Endodermal cell (in vitro differentiated cells): ENCODE data around the gene FCAMR. TPM values are rescaled to one million over a fixed set of nuclear protein-coding genes. Genes with fewer than 3 reads are reported as not detected.

ENCODE experiments used
- DNase-seq: peaks from one replicate; pipeline ENCODE4 v3.0.0-alpha.2; 2017
- H3K27ac ChIP-seq: 2 replicates; pipeline ENCODE4 v1.5.1; 2013; ENCODE audit warnings: mild to moderate bottlenecking, low read depth, low read length, moderate library complexity
- H3K27me3 ChIP-seq: 2 replicates; pipeline ENCODE4 v1.6.1; 2013; ENCODE audit warnings: mild to moderate bottlenecking, low read length, moderate library complexity; ENCODE audit not compliant: insufficient read depth, control insufficient read depth, poor library complexity, severe bottlenecking
- H3K36me3 ChIP-seq: 2 replicates; pipeline ENCODE4 v1.7.0; 2013; ENCODE audit warnings: mild to moderate bottlenecking, low read length, moderate library complexity; ENCODE audit not compliant: control insufficient read depth, insufficient read depth
- H3K4me1 ChIP-seq: one replicate; pipeline ENCODE4 v1.7.0; 2013; ENCODE audit warnings: low read length; ENCODE audit not compliant: control insufficient read depth, insufficient read depth
- H3K4me3 ChIP-seq: 2 replicates; pipeline ENCODE4 v1.5.1; 2013; ENCODE audit warnings: mild to moderate bottlenecking, low read length, moderate library complexity
- H3K9ac ChIP-seq: 2 replicates; pipeline ENCODE4 v1.6.1; 2013; ENCODE audit warnings: mild to moderate bottlenecking, low read length, moderate library complexity; ENCODE audit not compliant: poor library complexity, severe bottlenecking; ENCODE audit errors: extremely low read depth
- H3K9me3 ChIP-seq: 2 replicates; pipeline ENCODE4 v1.6.1; 2013; ENCODE audit warnings: mild to moderate bottlenecking, low read length, moderate library complexity; ENCODE audit not compliant: control insufficient read depth
- H3K27ac Mint-ChIP-seq: 2 replicates; pipeline ENCODE4 v1.8.0; 2020; ENCODE audit warnings: mixed read lengths
- H3K27me3 Mint-ChIP-seq: 2 replicates; pipeline ENCODE4 v1.8.0; 2021; ENCODE audit warnings: mild to moderate bottlenecking, mixed read lengths; ENCODE audit not compliant: insufficient read depth
- H3K36me3 Mint-ChIP-seq: 2 replicates; pipeline ENCODE4 v1.8.0; 2020; ENCODE audit warnings: low read depth, mixed read lengths
- H3K4me1 Mint-ChIP-seq: 2 replicates; pipeline ENCODE4 v1.8.0; 2020; ENCODE audit warnings: mixed read lengths
- H3K4me3 Mint-ChIP-seq: 2 replicates; pipeline ENCODE4 v1.8.0; 2020; ENCODE audit warnings: mild to moderate bottlenecking, moderate library complexity, mixed read lengths
- H3K9me3 Mint-ChIP-seq: 2 replicates; pipeline ENCODE4 v1.8.0; 2020; ENCODE audit warnings: mild to moderate bottlenecking, mixed read lengths
- CTCF ChIP-seq: fragments of 200-600 bp; sonication (generic); conservative IDR thresholded peaks from 2 replicates; pipeline ENCODE4 v1.5.0; 2021; ENCODE audit warnings: antibody characterized with exemption, mild to moderate bottlenecking
- WGBS, 2 experiments: methylation state at CpG; one replicate each; pipeline versions ENCODE4 v1.1.5 to v1.1.7; 2013; ENCODE audit warnings: missing lambda C conversion rate in 2 of 2, mixed read lengths in 1 of 2; ENCODE audit not compliant: insufficient coverage in 1 of 2, insufficient read length in 1 of 2; 5-methylcytosine and 5-hydroxymethylcytosine counted together
- total RNA-seq, 2 donors: library from RNA; stranded (reverse); fragmentation: NEBNext Ultra II Directional in 1 of 2; extraction: Animal tissue kit (Norgen Biotek cat#: 25700) in 1 of 2; gene quantifications; 2 replicates in 1 of 2; 3 replicates in 1 of 2; pipeline ENCODE4 v1.2.1, GENCODE V29; 2021

Gene FCAMR
- total RNA-seq, 2 donors from 2014 or later = not detected

GRCh38 chr1:206960676-206961386 lies 9.4 kb downstream of the FCAMR start:
- WGBS, 2 experiments = 92 to 97% methylated on average over 5 to 6 of the region's 6 CpGs
- H3K9me3 ChIP-seq = no peaks in the 10 kb centered on the region
- H3K27me3 ChIP-seq = no peaks in the 10 kb centered on the region
- no peak overlapping the region for H3K27ac Mint-ChIP-seq
- H3K36me3 ChIP-seq = no peaks in the 10 kb centered on the region
- no peak for DNase-seq
- H3K4me1 Mint-ChIP-seq = peaks cover 1% of the 10 kb centered on the region
- no peak overlapping the region for H3K27ac ChIP-seq
- no peaks in the 10 kb centered on the region for H3K36me3 Mint-ChIP-seq
- no peaks in the 10 kb centered on the region for H3K4me1 ChIP-seq
- H3K27me3 Mint-ChIP-seq = peaks cover 3% of the 10 kb centered on the region
- no peak overlapping the region for H3K9ac ChIP-seq
- TF ChIP-seq CTCF = peak; percentile 25
- H3K4me3 ChIP-seq = no peak overlapping the region
- H3K4me3 Mint-ChIP-seq = no peak overlapping the region
- H3K9me3 Mint-ChIP-seq = no peaks in the 10 kb centered on the region

- H3K27ac Mint-ChIP-seq = no peak overlapping the region
- Histone ChIP-seq H3K9me3 (no peaks in the 10 kb centered on the region), H3K4me3 (no peak overlapping the region), H3K36me3 (no peaks in the 10 kb centered on the region), H3K4me1 (peaks cover 3% of the 10 kb centered on the region), H3K9ac (no peak overlapping the region), H3K27ac (no peak overlapping the region), H3K27me3 (no peaks in the 10 kb centered on the region)
- H3K27me3 Mint-ChIP-seq = peaks cover 2% of the 10 kb centered on the region
- 86% methylated on average over 2 of the region's 2 CpGs; no CpG with 5 or more reads in 1 of the 2 experiments for WGBS, 2 experiments
- no peak overlapping the region for H3K4me3 Mint-ChIP-seq
- no peak for DNase-seq
- no peaks in the 10 kb centered on the region for H3K36me3 Mint-ChIP-seq
- H3K4me1 Mint-ChIP-seq = peaks cover 8% of the 10 kb centered on the region
- H3K9me3 Mint-ChIP-seq = no peaks in the 10 kb centered on the region
- no peak for TF ChIP-seq CTCF
These were observed 12.1 kb downstream of the FCAMR start for GRCh38 chr1:206958144-206958543.

GRCh38 chr1:206957639-206958038 lies 12.6 kb downstream of the FCAMR start:
- H3K9me3 Mint-ChIP-seq = no peaks in the 10 kb centered on the region

More at GRCh38 chr1:206957639-206958038, 12.6 kb downstream of the FCAMR start:
- H3K4me3 Mint-ChIP-seq = no peak overlapping the region
- Histone ChIP-seq H3K27me3 (no peaks in the 10 kb centered on the region), H3K4me1 (peaks cover 3% of the 10 kb centered on the region), H3K4me3 (no peak overlapping the region), H3K9me3 (no peaks in the 10 kb centered on the region), H3K27ac (no peak overlapping the region), H3K36me3 (no peaks in the 10 kb centered on the region), H3K9ac (no peak overlapping the region)
- peaks cover 2% of the 10 kb centered on the region for H3K27me3 Mint-ChIP-seq
- 90 to 100% methylated on average over 2 to 5 of the region's 5 CpGs for WGBS, 2 experiments
- no peak for TF ChIP-seq CTCF
- no peaks in the 10 kb centered on the region for H3K36me3 Mint-ChIP-seq
- no peak for DNase-seq
- H3K4me1 Mint-ChIP-seq = peaks cover 8% of the 10 kb centered on the region
- no peak overlapping the region for H3K27ac Mint-ChIP-seq
